ENCODE data around the gene PTGIS. TPM values are rescaled to one million over a fixed set of nuclear protein-coding genes. Genes with fewer than 3 reads are reported as not detected.
"Not testable (repeated sequence)": the region's sequence is repeated elsewhere in the genome, so short reads cannot be mapped to it uniquely, and the experiment has no call there.

Gene PTGIS
- total and polyA plus RNA-seq, 2 donors (not counting 1 experiment from before 2014, with no cell fraction given): not detected

- no peak for TF ChIP-seq EZH2 (IDR thresholded peaks at IDR 0.05; ENCODE audit: borderline replicate concordance, insufficient read depth, low read depth, low read length, poor library complexity, severe bottlenecking)
- no peak for TF ChIP-seq CTCF (IDR thresholded peaks at IDR 0.05)
- Histone ChIP-seq H4K20me1 (ENCODE audit: control insufficient read depth, insufficient read depth, low read length, poor library complexity, severe bottlenecking) (no peaks in the 10 kb centered on the region), H3K27me3 (replicated peaks in 1 of 4; ENCODE audit: control extremely low read depth in 1 of 4, control insufficient read depth in 3 of 4, insufficient read depth in 4 of 4, low read length in 3 of 4) (peaks cover 0 to 27% (median 8%) of the 10 kb centered on the region in 4 experiments), H3K4me1 (ENCODE audit: control insufficient read depth in 2 of 2, insufficient read depth in 2 of 2, low read length in 2 of 2) (peaks cover 14 to 20% of the 10 kb centered on the region in 2 donors), H3K27ac (ENCODE audit: low read length in 2 of 2) (no peak overlapping the region), H3K4me3 (ENCODE audit: control extremely low read depth in 1 of 5, extremely low read depth in 1 of 5, insufficient read depth in 1 of 5, low read depth in 2 of 5, low read length in 4 of 5) (no peak overlapping the region), H3K9ac (ENCODE audit: low read length) (no peak overlapping the region), H3K4me2 (replicated peaks; ENCODE audit: low read depth, low read length, poor library complexity, severe bottlenecking) (no peak overlapping the region), H2AFZ (ENCODE audit: insufficient read depth, low read depth, low read length, poor library complexity, severe bottlenecking) (no peak overlapping the region), H3K36me3 (replicated peaks in 1 of 2; ENCODE audit: control extremely low read depth in 1 of 2, control insufficient read depth in 1 of 2, extremely low read depth in 1 of 2, insufficient read depth in 2 of 2, low read length in 1 of 2) (no peaks in the 10 kb centered on the region), H3K79me2 (ENCODE audit: control insufficient read depth, insufficient read depth, low read length) (no peaks in the 10 kb centered on the region), H3K9me3 (ENCODE audit: control extremely low read depth in 1 of 3, control insufficient read depth in 2 of 3, insufficient read depth in 1 of 3, low read length in 2 of 3) (no peaks in the 10 kb centered on the region)
- Mint-ChIP-seq H3K27me3 (peaks cover 14% of the 10 kb centered on the region), H3K9me3 (ENCODE audit: insufficient read depth) (no peaks in the 10 kb centered on the region), H3K4me1 (peaks cover 18% of the 10 kb centered on the region), H3K27ac (no peak overlapping the region), H3K4me3 (no peak overlapping the region)
- no peak for ATAC-seq (ENCODE audit: low read depth)
- intact Hi-C loops (cut with micrococcal nuclease): loop anchor here (5.0 kb wide), 1 partner anchor 100 kb away; the partner anchor contains the start of gene B4GALT5
- over 99% methylated on average over 6 of the region's 6 CpGs for WGBS (ENCODE audit: insufficient coverage)
- DNase-seq: no peak
- POLR2A ChIA-PET: interaction anchor here (0.6 kb wide), 1 partner anchor 424 kb away, joined by 5 read pairs; the partner anchor contains the start of gene STAU1
- CTCF ChIA-PET: interaction anchor here (0.6 to 12.2 kb wide), 23 partner anchors 9 to 1391 kb away, joined by 3 to 241 read pairs (median 3); no protein-coding TSS in a partner anchor
Measured at GRCh38 chr20:49612127-49612738, 44.3 kb upstream of the PTGIS start.

DNA sequence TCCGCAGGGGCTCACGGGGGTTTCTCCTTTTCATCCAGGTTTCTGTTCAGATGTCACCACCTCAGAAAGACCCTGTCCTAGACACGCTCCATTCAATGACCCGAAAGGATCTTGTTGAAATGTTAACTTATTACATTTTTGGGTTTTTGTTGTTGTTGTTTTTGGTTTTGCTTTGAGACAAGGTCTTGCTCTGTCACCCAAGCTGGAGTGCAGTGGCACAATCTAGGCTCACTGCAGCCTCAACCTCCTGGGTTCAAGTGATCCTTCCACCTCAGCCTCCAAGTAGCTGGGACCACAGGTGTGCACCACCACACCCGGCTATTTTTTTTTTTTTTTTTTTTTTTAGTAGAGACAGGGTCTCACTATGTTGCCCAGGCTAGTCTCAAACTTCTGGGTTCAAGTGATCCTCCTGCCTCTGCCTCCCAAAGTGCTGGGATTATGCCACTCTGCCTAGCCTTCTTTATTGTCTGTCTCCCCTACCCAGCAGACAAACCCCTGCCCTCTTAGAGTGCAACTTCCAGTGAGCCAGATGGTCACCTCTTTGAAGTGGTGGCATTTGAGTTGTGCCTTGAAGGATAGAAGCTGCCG is 43.7 kb upstream of the PTGIS start:
- H3K4me3 Mint-ChIP-seq; H3K9me3 Mint-ChIP-seq (ENCODE audit: insufficient read depth); POLR2A ChIA-PET: not testable (repeated sequence)

More for the DNA sequence above, 43.7 kb upstream of the PTGIS start:
- WGBS (ENCODE audit: insufficient coverage): 49% methylated on average over 4 of the region's 6 CpGs
- H2AFZ ChIP-seq (ENCODE audit: insufficient read depth, low read depth, low read length, poor library complexity, severe bottlenecking): peak overlapping the region; percentile 52
- intact Hi-C loops (cut with micrococcal nuclease): loop anchor here (1.0 to 5.0 kb wide), 4 partner anchors 101 to 317 kb away; partner anchors contain the start of gene B4GALT5
- peaks cover 14 to 20% of the 10 kb centered on the region in 2 donors for H3K4me1 ChIP-seq (ENCODE audit: control insufficient read depth in 2 of 2, insufficient read depth in 2 of 2, low read length in 2 of 2)
- H3K27ac Mint-ChIP-seq; H3K27ac ChIP-seq (ENCODE audit: low read length in 2 of 2); H4K20me1 ChIP-seq (ENCODE audit: control insufficient read depth, insufficient read depth, low read length, poor library complexity, severe bottlenecking); DNase-seq; H3K9me3 ChIP-seq (ENCODE audit: control extremely low read depth in 1 of 3, control insufficient read depth in 2 of 3, insufficient read depth in 1 of 3, low read length in 2 of 3); H3K36me3 ChIP-seq (replicated peaks in 1 of 2; ENCODE audit: control extremely low read depth in 1 of 2, control insufficient read depth in 1 of 2, extremely low read depth in 1 of 2, insufficient read depth in 2 of 2, low read length in 1 of 2); H3K79me2 ChIP-seq (ENCODE audit: control insufficient read depth, insufficient read depth, low read length); ATAC-seq (ENCODE audit: low read depth): not testable (repeated sequence)
- CTCF ChIA-PET: interaction anchor here (0.6 to 12.2 kb wide), 23 partner anchors 10 to 1785 kb away, joined by 3 to 241 read pairs (median 3); no protein-coding TSS in a partner anchor
- Mint-ChIP-seq H3K27me3 (peaks cover 14% of the 10 kb centered on the region), H3K4me1 (peaks cover 18% of the 10 kb centered on the region)
- peak overlapping the region; percentile 34 for H3K9ac ChIP-seq (ENCODE audit: low read length)
- peak overlapping the region; percentile 73 for H3K4me2 ChIP-seq (replicated peaks; ENCODE audit: low read depth, low read length, poor library complexity, severe bottlenecking)
- H3K27me3 ChIP-seq (replicated peaks in 1 of 4; ENCODE audit: control extremely low read depth in 1 of 4, control insufficient read depth in 3 of 4, insufficient read depth in 4 of 4, low read length in 3 of 4): peaks cover 0 to 27% (median 8%) of the 10 kb centered on the region in 4 experiments
- peak overlapping the region in 2 of 5 experiments; percentile 15 for H3K4me3 ChIP-seq (ENCODE audit: control extremely low read depth in 1 of 5, extremely low read depth in 1 of 5, insufficient read depth in 1 of 5, low read depth in 2 of 5, low read length in 4 of 5)
